ENCODE results near the gene RIPK1. TPM values are rescaled to one million over a fixed set of nuclear protein-coding genes. Genes with fewer than 3 reads are reported as not detected.

Gene RIPK1
- total RNA-seq, 1 experiment from 2014 or later: 11.6 TPM

GRCh38 chr6:3081960-3082359 is 13.7 kb downstream of the RIPK1 start:
- H3K36me3 Mint-ChIP-seq (ENCODE audit: insufficient read depth, unreplicated experiment): peaks cover 14% of the 10 kb centered on the region
- intact Hi-C loops (cut with micrococcal nuclease; ENCODE audit: unreplicated experiment): no loop called here
- CTCF ChIA-PET: no interaction called here
- no peak overlapping the region for H3K4me3 Mint-ChIP-seq (ENCODE audit: low read depth, unreplicated experiment)
- no TSS peak for BruUV-seq (replicated peaks)
- H3K27ac Mint-ChIP-seq (ENCODE audit: unreplicated experiment): no peak overlapping the region
- TF ChIP-seq CTCF (IDR thresholded peaks at IDR 0.05; ENCODE audit: unreplicated experiment): no peak
- no peaks in the 10 kb centered on the region for H3K9me3 Mint-ChIP-seq (ENCODE audit: low read depth, unreplicated experiment)
- H3K27me3 Mint-ChIP-seq (ENCODE audit: unreplicated experiment): no peaks in the 10 kb centered on the region
- DNase-seq: no peak
- H3K4me1 Mint-ChIP-seq (ENCODE audit: low read depth, unreplicated experiment): no peaks in the 10 kb centered on the region

GRCh38 chr6:3085074-3085473 is 16.8 kb downstream of the RIPK1 start:
- intact Hi-C loops (cut with micrococcal nuclease; ENCODE audit: unreplicated experiment): no loop called here
- no peak for DNase-seq
- no peaks in the 10 kb centered on the region for H3K9me3 Mint-ChIP-seq (ENCODE audit: low read depth, unreplicated experiment)
- H3K36me3 Mint-ChIP-seq (ENCODE audit: insufficient read depth, unreplicated experiment): peaks cover 14% of the 10 kb centered on the region
- CTCF ChIA-PET: no interaction called here
- no peak for TF ChIP-seq CTCF (IDR thresholded peaks at IDR 0.05; ENCODE audit: unreplicated experiment)
- no peak overlapping the region for H3K4me3 Mint-ChIP-seq (ENCODE audit: low read depth, unreplicated experiment)
- no peaks in the 10 kb centered on the region for H3K27me3 Mint-ChIP-seq (ENCODE audit: unreplicated experiment)
- no peaks in the 10 kb centered on the region for H3K4me1 Mint-ChIP-seq (ENCODE audit: low read depth, unreplicated experiment)
- H3K27ac Mint-ChIP-seq (ENCODE audit: unreplicated experiment): no peak overlapping the region
- no TSS peak for BruUV-seq (replicated peaks)

DNA sequence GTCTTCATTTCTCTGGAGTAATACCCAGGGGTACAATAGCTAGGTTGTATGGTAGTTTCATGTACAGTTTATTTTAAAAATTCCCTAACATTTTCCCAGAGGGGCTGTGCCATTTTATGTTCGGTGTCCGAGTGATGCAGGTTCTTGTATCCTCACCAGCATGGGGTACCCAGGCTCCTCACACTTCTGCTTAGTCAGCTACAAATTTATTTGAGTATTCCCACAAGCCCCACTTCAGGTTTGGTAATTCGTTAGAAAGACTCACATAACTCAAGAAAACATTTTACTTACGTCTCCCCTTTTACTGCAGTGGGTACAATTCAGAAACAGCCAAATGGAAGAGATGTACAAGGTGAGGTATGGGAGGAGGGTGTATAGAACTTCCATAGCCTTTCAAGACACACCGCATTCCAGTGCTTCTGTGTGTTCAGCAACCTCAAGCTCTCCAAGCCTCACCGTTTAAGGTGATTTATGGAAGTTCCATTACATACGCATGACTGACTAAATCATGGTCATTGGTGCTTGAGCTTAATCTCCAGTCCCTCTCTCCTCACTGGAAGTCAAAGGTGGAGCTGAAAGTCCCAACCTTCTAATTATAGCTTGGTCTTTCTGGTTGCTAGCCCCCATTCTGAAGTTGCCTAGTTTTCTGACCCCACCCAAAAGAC is 18.1 kb downstream of the RIPK1 start:
- no peak overlapping the region for H3K27ac Mint-ChIP-seq (ENCODE audit: unreplicated experiment)
- no peak overlapping the region for H3K4me3 Mint-ChIP-seq (ENCODE audit: low read depth, unreplicated experiment)
- CTCF ChIA-PET: no interaction called here
- no peaks in the 10 kb centered on the region for H3K4me1 Mint-ChIP-seq (ENCODE audit: low read depth, unreplicated experiment)
- BruUV-seq (replicated peaks): no TSS peak
- DNase-seq: no peak
- intact Hi-C loops (cut with micrococcal nuclease; ENCODE audit: unreplicated experiment): no loop called here
- TF ChIP-seq CTCF (IDR thresholded peaks at IDR 0.05; ENCODE audit: unreplicated experiment): no peak
- no peaks in the 10 kb centered on the region for H3K27me3 Mint-ChIP-seq (ENCODE audit: unreplicated experiment)
- H3K9me3 Mint-ChIP-seq (ENCODE audit: low read depth, unreplicated experiment): no peaks in the 10 kb centered on the region
- peaks cover 14% of the 10 kb centered on the region for H3K36me3 Mint-ChIP-seq (ENCODE audit: insufficient read depth, unreplicated experiment)

GRCh38 chr6:3088446-3088845 is 20.2 kb downstream of the RIPK1 start:
- DNase-seq: no peak
- Mint-ChIP-seq H3K36me3 (ENCODE audit: insufficient read depth, unreplicated experiment) (peaks cover 6% of the 10 kb centered on the region), H3K27ac (ENCODE audit: unreplicated experiment) (no peak overlapping the region), H3K27me3 (ENCODE audit: unreplicated experiment) (no peaks in the 10 kb centered on the region), H3K4me1 (ENCODE audit: low read depth, unreplicated experiment) (no peaks in the 10 kb centered on the region), H3K9me3 (ENCODE audit: low read depth, unreplicated experiment) (no peaks in the 10 kb centered on the region), H3K4me3 (ENCODE audit: low read depth, unreplicated experiment) (no peak overlapping the region)
- BruUV-seq (replicated peaks): no TSS peak
- CTCF ChIA-PET: no interaction called here
- intact Hi-C loops (cut with micrococcal nuclease; ENCODE audit: unreplicated experiment): no loop called here
- TF ChIP-seq CTCF (IDR thresholded peaks at IDR 0.05; ENCODE audit: unreplicated experiment): no peak

All from Calu3 (cell line).